Fibroblast of lung (primary cell): ENCODE data around the gene RPAP3.

Experiments used
- EZH2 ChIP-seq: IDR thresholded peaks from 2 replicates; pipeline ENCODE4 v1.5.1; 2012; ENCODE audit warnings: low read length, control low read depth, mild to moderate bottlenecking; ENCODE audit errors: missing control alignments
- TF ChIP-seq, protein P1 (sequence below), 2 donors: IDR thresholded peaks in 1 of 2; conservative IDR thresholded peaks in 1 of 2; 1 replicate in 1 of 2; 2 replicates in 1 of 2; pipeline ENCODE4 v1.5.1; 2011 to 2012; ENCODE audit warnings: low read length in 2 of 2, control low read depth in 1 of 2, inconsistent platforms in 1 of 2, low read depth in 1 of 2, mild to moderate bottlenecking in 1 of 2

DNA sequence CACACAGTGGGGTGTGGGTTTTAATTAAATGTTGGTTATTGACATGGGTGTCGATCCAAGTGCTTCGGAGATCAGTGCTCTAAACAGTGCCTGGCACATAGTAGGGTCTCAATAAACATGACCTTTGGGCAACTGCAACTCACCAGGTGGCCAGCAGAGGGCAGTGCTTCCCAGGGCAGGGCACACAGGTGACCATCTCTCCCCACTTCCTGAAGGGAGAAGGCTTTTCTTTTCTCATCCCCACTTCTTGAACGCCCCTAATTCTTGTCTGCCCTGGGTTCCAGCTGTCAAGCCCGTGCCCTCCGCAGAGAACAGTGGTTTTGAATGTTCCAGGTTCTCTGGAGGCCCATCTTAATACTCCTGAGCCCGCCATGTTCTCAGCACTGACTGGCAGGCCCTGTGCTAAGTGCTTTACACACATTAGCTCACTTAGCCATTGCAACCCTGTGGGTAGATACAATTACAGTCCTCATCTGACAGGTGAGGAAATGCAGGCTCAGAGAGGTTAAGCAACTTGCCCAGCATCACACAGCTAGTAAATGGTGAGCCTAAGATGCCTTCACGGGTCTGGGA is 36.5 kb upstream of the RPAP3 start:
- TF ChIP-seq, protein P1, sequence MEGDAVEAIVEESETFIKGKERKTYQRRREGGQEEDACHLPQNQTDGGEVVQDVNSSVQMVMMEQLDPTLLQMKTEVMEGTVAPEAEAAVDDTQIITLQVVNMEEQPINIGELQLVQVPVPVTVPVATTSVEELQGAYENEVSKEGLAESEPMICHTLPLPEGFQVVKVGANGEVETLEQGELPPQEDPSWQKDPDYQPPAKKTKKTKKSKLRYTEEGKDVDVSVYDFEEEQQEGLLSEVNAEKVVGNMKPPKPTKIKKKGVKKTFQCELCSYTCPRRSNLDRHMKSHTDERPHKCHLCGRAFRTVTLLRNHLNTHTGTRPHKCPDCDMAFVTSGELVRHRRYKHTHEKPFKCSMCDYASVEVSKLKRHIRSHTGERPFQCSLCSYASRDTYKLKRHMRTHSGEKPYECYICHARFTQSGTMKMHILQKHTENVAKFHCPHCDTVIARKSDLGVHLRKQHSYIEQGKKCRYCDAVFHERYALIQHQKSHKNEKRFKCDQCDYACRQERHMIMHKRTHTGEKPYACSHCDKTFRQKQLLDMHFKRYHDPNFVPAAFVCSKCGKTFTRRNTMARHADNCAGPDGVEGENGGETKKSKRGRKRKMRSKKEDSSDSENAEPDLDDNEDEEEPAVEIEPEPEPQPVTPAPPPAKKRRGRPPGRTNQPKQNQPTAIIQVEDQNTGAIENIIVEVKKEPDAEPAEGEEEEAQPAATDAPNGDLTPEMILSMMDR (conservative IDR thresholded peaks at IDR 0.05 in 1 of 2, IDR thresholded peaks at IDR 0.05 in 1 of 2; ENCODE audit: low read depth in 1 of 2, low read length in 2 of 2), result peak; percentile 98 to 99
- TF ChIP-seq EZH2, result no peak
